SK-N-SH treated with all-trans-retinoic acid at 6 μM for 48 hours (cell line): ENCODE measurements around the gene ACBD5.

Experiments used
- ATAC-seq: fragments of 200-7000 bp; cut with Tn5 transposase; 3 replicates; pipeline ENCODE4 v1.9.1; 2020; ENCODE audit warnings: mild to moderate bottlenecking, moderate library complexity
- ARNTL ChIP-seq: fragments of 450-650 bp; formaldehyde crosslinking; IDR thresholded peaks from 2 replicates; pipeline ENCODE4 v1.5.0; 2020; ENCODE audit warnings: low read depth, mild to moderate bottlenecking, moderate library complexity, borderline replicate concordance
- CSDC2 ChIP-seq: fragments of 250-450 bp; sonication (Bioruptor Pico); IDR thresholded peaks from 2 replicates; pipeline ENCODE4 v1.5.0; 2020; ENCODE audit warnings: mild to moderate bottlenecking, moderate library complexity
- GLIS3 ChIP-seq: fragments of 250-450 bp; sonication (Bioruptor Pico); IDR thresholded peaks from 2 replicates; pipeline ENCODE4 v1.5.0; 2020; ENCODE audit warnings: mild to moderate bottlenecking, moderate library complexity
- ISL1 ChIP-seq: fragments of 250-450 bp; sonication (Bioruptor Pico); IDR thresholded peaks from 2 replicates; pipeline ENCODE4 v2.1.2; 2022; ENCODE audit warnings: mild to moderate bottlenecking, moderate library complexity
- PPARA ChIP-seq: fragments of 250-450 bp; sonication (Bioruptor Pico); IDR thresholded peaks from 2 replicates; pipeline ENCODE4 v1.5.0; 2020; ENCODE audit warnings: mild to moderate bottlenecking, borderline replicate concordance
- RARB ChIP-seq: fragments of 250-450 bp; sonication (Bioruptor Pico); IDR thresholded peaks from 2 replicates; pipeline ENCODE4 v1.8.0; 2021; ENCODE audit warnings: mild to moderate bottlenecking, moderate library complexity
- SNAI2 ChIP-seq: fragments of 250-450 bp; sonication (Bioruptor Pico); IDR thresholded peaks from 2 replicates; pipeline ENCODE4 v1.5.0; 2020; ENCODE audit warnings: mild to moderate bottlenecking, moderate library complexity
- TCF4 ChIP-seq: fragments of 250-450 bp; sonication (Bioruptor Pico); IDR thresholded peaks from 2 replicates; pipeline ENCODE4 v1.8.0; 2021; ENCODE audit warnings: mild to moderate bottlenecking, moderate library complexity, borderline replicate concordance
- TOX ChIP-seq: fragments of 250-450 bp; sonication (Bioruptor Pico); IDR thresholded peaks from 2 replicates; pipeline ENCODE4 v1.8.0; 2021; ENCODE audit warnings: mild to moderate bottlenecking, moderate library complexity, borderline replicate concordance
- ZC3H10 ChIP-seq: fragments of 250-450 bp; sonication (Bioruptor Pico); IDR thresholded peaks from 2 replicates; pipeline ENCODE4 v1.5.1; 2021; ENCODE audit warnings: mild to moderate bottlenecking, moderate library complexity
- ZFP3 ChIP-seq: fragments of 250-450 bp; sonication (Bioruptor Pico); IDR thresholded peaks from 2 replicates; pipeline ENCODE4 v1.5.0; 2020; ENCODE audit warnings: mild to moderate bottlenecking, moderate library complexity
- ZFP30 ChIP-seq: fragments of 450-650 bp; formaldehyde crosslinking; IDR thresholded peaks from 2 replicates; pipeline ENCODE4 v1.5.0; 2022; ENCODE audit warnings: mild to moderate bottlenecking, moderate library complexity
- ZNF565 ChIP-seq: fragments of 450-650 bp; formaldehyde crosslinking; conservative IDR thresholded peaks from 2 replicates; pipeline ENCODE4 v1.5.0; 2020; ENCODE audit warnings: low read depth, mild to moderate bottlenecking, moderate library complexity
- ZNF70 ChIP-seq: fragments of 450-650 bp; formaldehyde crosslinking; IDR thresholded peaks from 2 replicates; pipeline ENCODE4 v1.5.0; 2020; ENCODE audit warnings: mild to moderate bottlenecking, moderate library complexity
- TF ChIP-seq, protein P1 (sequence below): fragments of 250-450 bp; sonication (Bioruptor Pico); IDR thresholded peaks from 2 replicates; pipeline ENCODE4 v1.5.1; 2020; ENCODE audit warnings: low read depth, mild to moderate bottlenecking, moderate library complexity
- TF ChIP-seq, protein P2 (sequence below): fragments of 250-450 bp; sonication (Bioruptor Pico); IDR thresholded peaks from 2 replicates; pipeline ENCODE4 v1.8.0; 2021; ENCODE audit warnings: low read depth, mild to moderate bottlenecking, moderate library complexity, borderline replicate concordance
- TF ChIP-seq, protein P3 (sequence below): fragments of 250-450 bp; sonication (Bioruptor Pico); IDR thresholded peaks from 2 replicates; pipeline ENCODE4 v1.5.1; 2021; ENCODE audit warnings: mild to moderate bottlenecking, moderate library complexity
- TF ChIP-seq, protein P4 (sequence below): fragments of 250-450 bp; sonication (Bioruptor Pico); IDR thresholded peaks from 2 replicates; pipeline ENCODE4 v1.5.0; 2020; ENCODE audit warnings: mild to moderate bottlenecking, moderate library complexity

Gene ACBD5

DNA sequence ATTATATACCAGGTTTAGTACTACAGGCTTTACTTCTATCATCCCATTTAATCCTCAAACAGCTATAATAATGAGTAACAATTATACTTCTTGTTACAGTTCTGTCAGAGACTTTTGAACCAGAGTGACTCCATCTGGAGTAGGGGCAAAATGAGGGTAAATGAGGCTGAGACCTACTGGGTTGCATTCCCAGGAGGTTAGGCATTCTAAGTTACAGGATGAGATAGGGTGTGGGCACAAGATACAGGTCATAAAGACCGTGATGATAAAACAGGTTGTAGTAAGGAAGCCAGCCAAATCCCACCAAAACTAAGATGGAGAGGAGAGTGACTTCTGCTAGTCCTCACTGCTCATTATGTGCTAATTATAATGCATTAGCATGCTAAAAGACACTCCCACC is 90.3 kb downstream of the ACBD5 start:
- TF ChIP-seq ISL1 (CRISPR knock-in tag): no peak
- TF ChIP-seq ZFP3 (CRISPR knock-in tag): no peak
- no peak for TF ChIP-seq ZNF70 (CRISPR knock-in tag)
- TF ChIP-seq ZC3H10 (CRISPR knock-in tag): no peak
- no peak for TF ChIP-seq ZFP30 (CRISPR knock-in tag)
- TF ChIP-seq ARNTL: no peak
- TF ChIP-seq, protein P1, sequence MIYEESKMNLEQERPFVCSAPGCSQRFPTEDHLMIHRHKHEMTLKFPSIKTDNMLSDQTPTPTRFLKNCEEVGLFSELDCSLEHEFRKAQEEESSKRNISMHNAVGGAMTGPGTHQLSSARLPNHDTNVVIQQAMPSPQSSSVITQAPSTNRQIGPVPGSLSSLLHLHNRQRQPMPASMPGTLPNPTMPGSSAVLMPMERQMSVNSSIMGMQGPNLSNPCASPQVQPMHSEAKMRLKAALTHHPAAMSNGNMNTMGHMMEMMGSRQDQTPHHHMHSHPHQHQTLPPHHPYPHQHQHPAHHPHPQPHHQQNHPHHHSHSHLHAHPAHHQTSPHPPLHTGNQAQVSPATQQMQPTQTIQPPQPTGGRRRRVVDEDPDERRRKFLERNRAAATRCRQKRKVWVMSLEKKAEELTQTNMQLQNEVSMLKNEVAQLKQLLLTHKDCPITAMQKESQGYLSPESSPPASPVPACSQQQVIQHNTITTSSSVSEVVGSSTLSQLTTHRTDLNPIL: no peak
- TF ChIP-seq GLIS3 (CRISPR knock-in tag): no peak
- TF ChIP-seq RARB: no peak
- TF ChIP-seq, protein P2, sequence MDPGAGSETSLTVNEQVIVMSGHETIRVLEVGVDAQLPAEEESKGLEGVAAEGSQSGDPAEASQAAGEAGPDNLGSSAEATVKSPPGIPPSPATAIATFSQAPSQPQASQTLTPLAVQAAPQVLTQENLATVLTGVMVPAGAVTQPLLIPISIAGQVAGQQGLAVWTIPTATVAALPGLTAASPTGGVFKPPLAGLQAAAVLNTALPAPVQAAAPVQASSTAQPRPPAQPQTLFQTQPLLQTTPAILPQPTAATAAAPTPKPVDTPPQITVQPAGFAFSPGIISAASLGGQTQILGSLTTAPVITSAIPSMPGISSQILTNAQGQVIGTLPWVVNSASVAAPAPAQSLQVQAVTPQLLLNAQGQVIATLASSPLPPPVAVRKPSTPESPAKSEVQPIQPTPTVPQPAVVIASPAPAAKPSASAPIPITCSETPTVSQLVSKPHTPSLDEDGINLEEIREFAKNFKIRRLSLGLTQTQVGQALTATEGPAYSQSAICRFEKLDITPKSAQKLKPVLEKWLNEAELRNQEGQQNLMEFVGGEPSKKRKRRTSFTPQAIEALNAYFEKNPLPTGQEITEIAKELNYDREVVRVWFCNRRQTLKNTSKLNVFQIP (CRISPR knock-in tag): no peak
- no peak for ATAC-seq

DNA sequence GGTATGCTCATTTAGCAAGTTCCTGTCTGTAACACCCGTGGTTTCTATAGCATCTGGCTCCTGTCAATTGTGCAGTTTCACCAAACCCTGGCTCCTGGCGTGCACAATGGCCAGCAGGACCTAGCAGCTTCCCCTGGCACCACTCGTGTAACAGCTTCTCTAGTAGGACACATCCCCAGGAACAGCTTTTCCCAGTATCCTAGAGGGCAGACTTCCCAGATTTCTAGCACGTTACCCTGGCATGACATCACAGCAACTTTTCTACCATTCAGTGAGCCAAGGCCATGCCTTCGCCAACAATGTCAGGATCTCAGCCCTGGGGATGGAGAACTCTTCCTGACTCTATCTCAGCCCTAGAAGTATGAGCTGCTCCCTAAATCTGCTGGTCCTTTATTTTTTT is 92.9 kb downstream of the ACBD5 start:
- no peak for ATAC-seq
- no peak for TF ChIP-seq PPARA (CRISPR knock-in tag)
- no peak for TF ChIP-seq CSDC2 (CRISPR knock-in tag)
- TF ChIP-seq, protein P3, sequence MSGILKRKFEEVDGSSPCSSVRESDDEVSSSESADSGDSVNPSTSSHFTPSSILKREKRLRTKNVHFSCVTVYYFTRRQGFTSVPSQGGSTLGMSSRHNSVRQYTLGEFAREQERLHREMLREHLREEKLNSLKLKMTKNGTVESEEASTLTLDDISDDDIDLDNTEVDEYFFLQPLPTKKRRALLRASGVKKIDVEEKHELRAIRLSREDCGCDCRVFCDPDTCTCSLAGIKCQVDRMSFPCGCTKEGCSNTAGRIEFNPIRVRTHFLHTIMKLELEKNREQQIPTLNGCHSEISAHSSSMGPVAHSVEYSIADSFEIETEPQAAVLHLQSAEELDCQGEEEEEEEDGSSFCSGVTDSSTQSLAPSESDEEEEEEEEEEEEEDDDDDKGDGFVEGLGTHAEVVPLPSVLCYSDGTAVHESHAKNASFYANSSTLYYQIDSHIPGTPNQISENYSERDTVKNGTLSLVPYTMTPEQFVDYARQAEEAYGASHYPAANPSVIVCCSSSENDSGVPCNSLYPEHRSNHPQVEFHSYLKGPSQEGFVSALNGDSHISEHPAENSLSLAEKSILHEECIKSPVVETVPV (CRISPR knock-in tag): no peak
- TF ChIP-seq ZC3H10 (CRISPR knock-in tag): no peak
- TF ChIP-seq, protein P2 (CRISPR knock-in tag): no peak
- TF ChIP-seq, protein P4, sequence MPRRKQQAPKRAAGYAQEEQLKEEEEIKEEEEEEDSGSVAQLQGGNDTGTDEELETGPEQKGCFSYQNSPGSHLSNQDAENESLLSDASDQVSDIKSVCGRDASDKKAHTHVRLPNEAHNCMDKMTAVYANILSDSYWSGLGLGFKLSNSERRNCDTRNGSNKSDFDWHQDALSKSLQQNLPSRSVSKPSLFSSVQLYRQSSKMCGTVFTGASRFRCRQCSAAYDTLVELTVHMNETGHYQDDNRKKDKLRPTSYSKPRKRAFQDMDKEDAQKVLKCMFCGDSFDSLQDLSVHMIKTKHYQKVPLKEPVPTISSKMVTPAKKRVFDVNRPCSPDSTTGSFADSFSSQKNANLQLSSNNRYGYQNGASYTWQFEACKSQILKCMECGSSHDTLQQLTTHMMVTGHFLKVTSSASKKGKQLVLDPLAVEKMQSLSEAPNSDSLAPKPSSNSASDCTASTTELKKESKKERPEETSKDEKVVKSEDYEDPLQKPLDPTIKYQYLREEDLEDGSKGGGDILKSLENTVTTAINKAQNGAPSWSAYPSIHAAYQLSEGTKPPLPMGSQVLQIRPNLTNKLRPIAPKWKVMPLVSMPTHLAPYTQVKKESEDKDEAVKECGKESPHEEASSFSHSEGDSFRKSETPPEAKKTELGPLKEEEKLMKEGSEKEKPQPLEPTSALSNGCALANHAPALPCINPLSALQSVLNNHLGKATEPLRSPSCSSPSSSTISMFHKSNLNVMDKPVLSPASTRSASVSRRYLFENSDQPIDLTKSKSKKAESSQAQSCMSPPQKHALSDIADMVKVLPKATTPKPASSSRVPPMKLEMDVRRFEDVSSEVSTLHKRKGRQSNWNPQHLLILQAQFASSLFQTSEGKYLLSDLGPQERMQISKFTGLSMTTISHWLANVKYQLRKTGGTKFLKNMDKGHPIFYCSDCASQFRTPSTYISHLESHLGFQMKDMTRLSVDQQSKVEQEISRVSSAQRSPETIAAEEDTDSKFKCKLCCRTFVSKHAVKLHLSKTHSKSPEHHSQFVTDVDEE (CRISPR knock-in tag): no peak
- TF ChIP-seq ZNF565: no peak
- TF ChIP-seq GLIS3 (CRISPR knock-in tag): no peak
- TF ChIP-seq RARB: no peak
- TF ChIP-seq SNAI2 (CRISPR knock-in tag): no peak
- TF ChIP-seq TCF4 (CRISPR knock-in tag): no peak

DNA sequence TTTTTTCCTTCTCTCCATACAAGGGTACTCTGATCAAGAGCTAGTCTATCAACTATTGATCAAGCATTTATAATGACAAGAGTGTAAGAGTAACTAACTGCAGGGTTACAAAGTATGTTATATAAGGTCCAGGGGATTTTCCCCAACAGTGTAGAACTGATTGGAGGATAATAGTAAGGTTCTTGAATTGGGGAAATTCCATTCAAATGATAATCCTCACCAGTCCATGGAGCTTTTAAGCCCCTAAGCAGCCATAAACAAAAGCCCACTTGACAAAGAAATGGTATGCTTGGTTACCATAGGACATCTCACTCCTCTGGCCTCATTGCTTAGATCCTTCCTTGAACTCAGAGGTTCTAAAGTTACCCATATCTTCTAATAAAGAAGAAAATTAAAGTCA is 94.7 kb downstream of the ACBD5 start:
- TF ChIP-seq ARNTL (no peak), ZFP30 (CRISPR knock-in tag) (no peak), SNAI2 (CRISPR knock-in tag) (no peak), TOX (CRISPR knock-in tag) (no peak), RARB (no peak)
- TF ChIP-seq, protein P1: no peak
- TF ChIP-seq, all 23 proteins: peak for 0

More for the DNA sequence above, 94.7 kb downstream of the ACBD5 start:
- ATAC-seq: no peak
